Prostate gland (tissue), 2 donors: ENCODE measurements around the gene CHI3L2.

Experiments used
- CTCF ChIP-seq, 4 experiments: fragments of 200-600 bp in 2 of 4; fragments of 450-650 bp in 2 of 4; sonication (generic) in 2 of 4; IDR thresholded peaks; 1 replicate in 3 of 4; 2 replicates in 1 of 4; pipeline ENCODE4 v1.5.1; 2016 to 2019; ENCODE audit warnings: antibody characterized with exemption in 4 of 4, mild to moderate bottlenecking in 2 of 4, moderate library complexity in 2 of 4
- POLR2A ChIP-seq: fragments of 450-650 bp; IDR thresholded peaks from one replicate; pipeline ENCODE4 v1.6.1; 2016; ENCODE audit warnings: antibody characterized with exemption, mild to moderate bottlenecking

- TF ChIP-seq POLR2A = no peak
- no peak for TF ChIP-seq CTCF (IDR thresholded peaks at IDR 0.05)
Measured at GRCh38 chr1:111274653-111275052, 47.1 kb downstream of the CHI3L2 start.
